ENCODE measurements around the gene TM4SF4.

TM4SF4 gene

DNA sequence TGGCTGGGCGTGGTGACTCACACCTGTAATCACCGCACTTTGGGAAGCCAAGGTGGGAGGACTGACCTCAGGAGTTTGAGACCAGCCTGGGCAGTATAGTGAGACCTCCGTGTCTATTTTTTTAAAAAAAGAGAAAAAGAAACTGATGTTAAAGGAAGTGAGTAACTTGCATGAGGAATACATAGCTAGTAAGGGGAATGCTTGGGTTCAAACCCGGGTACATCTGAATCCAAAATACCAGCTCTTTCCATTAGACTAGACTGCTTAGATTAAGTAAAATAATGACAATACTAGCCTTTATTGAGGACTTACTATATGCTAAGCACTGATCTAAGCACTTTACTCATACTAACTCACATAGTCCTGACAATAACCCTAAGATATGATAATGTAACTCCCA, 22.4 kb downstream of the TM4SF4 start:
- TF ChIP-seq, protein P1, sequence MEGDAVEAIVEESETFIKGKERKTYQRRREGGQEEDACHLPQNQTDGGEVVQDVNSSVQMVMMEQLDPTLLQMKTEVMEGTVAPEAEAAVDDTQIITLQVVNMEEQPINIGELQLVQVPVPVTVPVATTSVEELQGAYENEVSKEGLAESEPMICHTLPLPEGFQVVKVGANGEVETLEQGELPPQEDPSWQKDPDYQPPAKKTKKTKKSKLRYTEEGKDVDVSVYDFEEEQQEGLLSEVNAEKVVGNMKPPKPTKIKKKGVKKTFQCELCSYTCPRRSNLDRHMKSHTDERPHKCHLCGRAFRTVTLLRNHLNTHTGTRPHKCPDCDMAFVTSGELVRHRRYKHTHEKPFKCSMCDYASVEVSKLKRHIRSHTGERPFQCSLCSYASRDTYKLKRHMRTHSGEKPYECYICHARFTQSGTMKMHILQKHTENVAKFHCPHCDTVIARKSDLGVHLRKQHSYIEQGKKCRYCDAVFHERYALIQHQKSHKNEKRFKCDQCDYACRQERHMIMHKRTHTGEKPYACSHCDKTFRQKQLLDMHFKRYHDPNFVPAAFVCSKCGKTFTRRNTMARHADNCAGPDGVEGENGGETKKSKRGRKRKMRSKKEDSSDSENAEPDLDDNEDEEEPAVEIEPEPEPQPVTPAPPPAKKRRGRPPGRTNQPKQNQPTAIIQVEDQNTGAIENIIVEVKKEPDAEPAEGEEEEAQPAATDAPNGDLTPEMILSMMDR (conservative IDR thresholded peaks at IDR 0.05; ENCODE audit: low read depth, low read length) = no peak
- no peak overlapping the region for H3K4me3 ChIP-seq (ENCODE audit: low read length)
- DNase-seq (ENCODE audit: low read depth) = no peak

DNA sequence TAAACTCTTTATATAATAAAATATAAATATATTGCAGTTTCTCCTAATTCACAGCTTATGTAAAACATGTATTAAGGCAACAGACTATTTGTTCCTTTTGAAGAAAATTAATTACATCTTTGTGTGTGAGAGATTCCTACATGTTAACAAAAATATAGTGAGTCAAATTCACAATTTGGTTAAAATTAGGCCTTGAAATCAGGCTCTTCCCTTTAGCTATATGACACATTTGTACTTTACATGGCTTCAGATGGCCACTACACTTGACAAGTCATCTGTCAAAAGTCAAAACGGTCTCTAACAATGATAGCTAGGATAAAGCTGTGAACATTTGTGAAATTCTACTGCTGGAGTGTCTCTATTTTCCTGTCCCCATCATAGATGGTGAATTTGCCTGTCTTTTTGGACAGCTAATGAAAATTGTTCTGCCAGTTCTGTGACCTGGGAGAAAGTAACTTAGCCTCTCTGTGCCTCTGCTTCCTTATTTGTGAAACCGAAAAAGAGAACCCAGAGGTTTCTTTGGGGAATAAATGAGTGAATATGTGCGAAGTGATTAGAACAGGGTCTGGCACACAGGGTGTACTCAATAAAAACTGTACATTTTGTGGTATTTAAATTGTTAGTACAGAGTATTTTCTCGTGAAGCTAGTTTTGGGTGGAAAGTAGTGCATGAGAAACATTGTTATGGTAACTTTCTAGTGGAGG, 23.6 kb downstream of the TM4SF4 start:
- DNase-seq (ENCODE audit: low read depth) = no peak
- TF ChIP-seq, protein P1 (conservative IDR thresholded peaks at IDR 0.05; ENCODE audit: low read depth, low read length) = no peak
- no peak overlapping the region for H3K4me3 ChIP-seq (ENCODE audit: low read length)

DNA sequence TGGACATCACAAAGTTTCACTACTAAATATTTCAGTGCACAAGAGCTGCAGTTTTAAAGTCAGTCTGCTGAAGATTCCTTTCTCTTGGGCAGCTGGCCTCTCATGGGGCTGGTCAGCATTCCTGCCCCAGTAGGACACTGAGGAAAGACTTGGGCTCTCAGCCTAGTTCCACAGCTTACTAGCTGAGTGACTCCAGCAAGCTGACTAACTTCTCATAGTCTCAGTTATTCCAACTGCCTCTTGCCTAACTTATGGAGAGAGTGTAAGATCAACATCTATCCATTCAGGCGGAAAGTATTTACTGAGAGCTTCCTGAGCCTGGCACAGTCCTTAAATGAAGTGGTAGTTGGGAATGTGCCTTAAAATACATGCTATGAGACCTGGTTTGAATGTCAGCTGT, 27.0 kb downstream of the TM4SF4 start:
- TF ChIP-seq, protein P1 (conservative IDR thresholded peaks at IDR 0.05; ENCODE audit: low read depth, low read length) = no peak
- peak; percentile 97 for DNase-seq (ENCODE audit: low read depth)
- H3K4me3 ChIP-seq (ENCODE audit: low read length) = no peak overlapping the region

DNA sequence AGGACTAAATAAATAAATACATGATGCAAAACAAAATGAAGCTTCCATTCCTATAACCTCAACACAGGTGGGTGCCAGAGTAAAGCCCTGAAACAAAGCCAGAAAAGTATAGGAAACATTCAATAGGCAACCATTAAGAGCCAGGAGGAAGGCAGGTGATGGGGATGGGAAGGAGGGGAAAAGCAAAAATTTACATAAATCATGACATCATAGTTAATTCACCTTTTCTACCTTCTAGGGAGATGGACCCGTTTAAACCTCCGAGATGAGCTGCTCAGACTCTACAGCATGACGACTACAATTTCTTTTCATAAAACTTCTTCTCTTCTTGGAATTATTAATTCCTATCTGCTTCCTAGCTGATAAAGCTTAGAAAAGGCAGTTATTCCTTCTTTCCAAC, 27.9 kb downstream of the TM4SF4 start:
- TF ChIP-seq, protein P1 (conservative IDR thresholded peaks at IDR 0.05; ENCODE audit: low read depth, low read length) = no peak
- no peak for DNase-seq (ENCODE audit: low read depth)
- H3K4me3 ChIP-seq (ENCODE audit: low read length) = no peak overlapping the region

GRCh38 chr3:149506540-149506939, 32.0 kb downstream of the TM4SF4 start:
- no peak overlapping the region for H3K4me3 ChIP-seq (ENCODE audit: low read length)
- DNase-seq (ENCODE audit: low read depth) = no peak
- TF ChIP-seq, protein P1 (conservative IDR thresholded peaks at IDR 0.05; ENCODE audit: low read depth, low read length) = no peak

DNA sequence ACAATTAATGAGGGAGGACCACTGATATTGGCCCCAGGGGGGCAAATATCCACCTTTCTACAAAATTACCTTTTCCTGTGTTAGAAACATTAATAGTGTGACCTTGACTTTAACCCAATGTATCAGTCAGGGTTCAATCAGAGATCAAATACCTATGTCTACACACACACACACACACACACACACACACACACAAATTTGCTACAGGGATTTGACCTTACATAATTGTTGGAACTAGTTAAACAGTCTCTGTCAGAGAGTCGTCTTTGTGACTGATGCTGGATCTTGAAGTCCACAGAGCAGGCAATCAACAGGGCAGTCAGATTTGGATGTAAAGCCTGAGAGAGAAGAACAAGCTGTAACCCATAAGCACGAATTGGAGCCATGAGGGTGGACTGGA, 32.5 kb downstream of the TM4SF4 start:
- TF ChIP-seq, protein P1 (conservative IDR thresholded peaks at IDR 0.05; ENCODE audit: low read depth, low read length) = no peak
- no peak for DNase-seq (ENCODE audit: low read depth)
- H3K4me3 ChIP-seq (ENCODE audit: low read length) = no peak overlapping the region

Measured in retinal pigment epithelial cell (primary cell).